NT2/D1 (cell line): ENCODE measurements around the gene PEX26.

Experiments
- SUZ12 ChIP-seq: IDR thresholded peaks from 2 replicates; pipeline ENCODE4 v1.6.1; 2011; ENCODE audit not compliant: insufficient read length, insufficient read depth; ENCODE audit errors: extremely low read depth
- YY1 ChIP-seq: IDR thresholded peaks from 2 replicates; pipeline ENCODE4 v1.6.1; 2011; ENCODE audit not compliant: insufficient read length, insufficient read depth
- ZNF274 ChIP-seq: IDR thresholded peaks from 2 replicates; pipeline ENCODE4 v1.6.1; 2011; ENCODE audit warnings: mild to moderate bottlenecking, low read depth, low read length

GRCh38 chr22:18114976-18115652 is 37.3 kb downstream of the PEX26 start:
- TF ChIP-seq YY1 (no peak), ZNF274 (no peak), SUZ12 (no peak)
